HG03025 (cell line): ENCODE measurements around the gene CWC27.

Source experiments
- ATAC-seq: cut with Tn5 transposase; IDR thresholded peaks from one replicate; pipeline ENCODE4 v1.9.1; 2021; ENCODE audit warnings: mild to moderate bottlenecking, moderate library complexity; ENCODE audit not compliant: unreplicated experiment, low FRiP score

The CWC27 gene

DNA sequence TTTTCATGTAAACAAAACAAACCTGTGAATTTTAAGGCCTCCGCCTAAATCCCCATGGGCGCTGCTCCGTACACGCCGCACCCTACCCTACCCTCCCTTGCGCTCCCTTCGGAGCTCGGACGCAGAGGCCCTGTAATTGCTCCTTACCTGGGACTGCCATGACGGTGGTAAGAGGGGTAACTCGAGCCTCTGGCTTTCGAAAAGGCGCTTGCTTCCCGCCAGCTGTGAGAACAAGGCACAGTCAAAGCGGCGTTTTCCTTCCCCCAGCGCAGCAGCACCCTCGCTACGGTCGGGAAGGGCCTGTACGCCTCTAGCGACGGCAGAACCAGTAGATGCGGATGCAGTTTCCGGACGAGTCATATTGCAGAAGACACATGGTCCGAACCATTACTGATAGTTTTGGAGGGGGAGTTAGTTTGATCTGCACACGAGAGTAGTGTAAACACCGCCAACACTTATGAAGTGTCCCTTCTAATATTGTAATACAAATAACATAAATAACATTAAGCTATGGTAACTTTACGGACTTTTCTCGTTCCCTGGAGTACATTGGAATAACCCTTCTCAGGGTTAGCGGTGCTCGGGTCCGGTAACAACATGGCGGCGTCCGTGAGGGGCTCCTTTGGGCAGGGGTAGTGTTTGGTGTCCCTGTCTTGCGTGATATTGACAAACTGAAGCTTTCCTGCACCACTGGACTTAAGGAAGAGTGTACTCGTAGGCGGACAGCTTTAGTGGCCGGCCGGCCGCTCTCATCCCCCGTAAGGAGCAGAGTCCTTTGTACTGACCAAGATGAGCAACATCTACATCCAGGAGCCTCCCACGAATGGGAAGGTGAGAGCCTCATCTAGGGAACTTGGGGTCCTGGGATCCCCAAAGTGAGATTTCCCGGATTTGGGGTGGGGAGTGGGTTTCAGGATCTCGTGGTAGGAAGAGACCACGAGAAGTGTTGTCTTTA lies at the start of gene CWC27, which contains the start of gene SREK1IP1:
Gene CWC27 (plus strand): TSS at position 573 of the 955 bp plus-strand sequence. CDS start 217 bp downstream, at position 790.
Gene SREK1IP1 (minus strand): TSS at position 334 of the 955 bp plus-strand sequence. CDS start 174 bp downstream, at position 160.
- peak; percentile 94 for ATAC-seq

DNA sequence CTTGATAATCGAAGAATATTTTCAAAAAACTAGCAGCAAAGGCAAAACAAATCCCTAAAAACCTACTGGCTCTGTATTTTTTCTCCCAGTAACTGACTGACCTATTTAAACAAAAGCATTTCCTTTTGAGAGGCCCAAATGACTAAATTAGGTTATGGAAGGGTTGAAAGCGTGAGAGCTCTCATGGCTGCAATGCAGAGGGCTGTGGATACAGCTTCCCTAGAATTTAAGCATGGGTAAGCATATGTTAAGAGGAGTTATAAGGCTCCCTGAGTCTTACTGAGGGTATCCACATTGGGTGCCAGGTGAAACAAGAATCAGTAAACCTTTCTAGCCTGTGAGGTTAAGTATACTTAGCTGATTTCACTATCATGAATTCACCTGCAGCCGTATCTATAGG lies 46.1 kb upstream of the CWC27 start:
- no peak for ATAC-seq

DNA sequence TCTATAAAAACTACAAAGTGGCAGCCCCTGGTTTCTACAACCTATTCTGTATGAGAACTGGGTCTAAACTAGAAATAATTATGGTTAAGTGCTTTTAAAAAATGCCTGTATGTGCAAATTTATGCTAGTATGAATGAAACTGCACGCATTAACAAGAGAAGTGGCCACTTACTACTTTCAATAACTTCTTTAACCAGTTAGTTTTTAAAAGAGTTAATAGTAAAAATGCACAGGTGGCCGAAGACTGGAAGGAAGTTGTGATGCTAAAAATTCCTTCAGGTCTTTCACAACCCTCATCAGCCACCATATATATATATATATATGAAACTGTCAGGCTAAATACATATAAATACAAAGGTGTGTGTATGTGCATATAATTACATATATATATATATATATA lies 41.6 kb upstream of the CWC27 start:
- no peak for ATAC-seq

DNA sequence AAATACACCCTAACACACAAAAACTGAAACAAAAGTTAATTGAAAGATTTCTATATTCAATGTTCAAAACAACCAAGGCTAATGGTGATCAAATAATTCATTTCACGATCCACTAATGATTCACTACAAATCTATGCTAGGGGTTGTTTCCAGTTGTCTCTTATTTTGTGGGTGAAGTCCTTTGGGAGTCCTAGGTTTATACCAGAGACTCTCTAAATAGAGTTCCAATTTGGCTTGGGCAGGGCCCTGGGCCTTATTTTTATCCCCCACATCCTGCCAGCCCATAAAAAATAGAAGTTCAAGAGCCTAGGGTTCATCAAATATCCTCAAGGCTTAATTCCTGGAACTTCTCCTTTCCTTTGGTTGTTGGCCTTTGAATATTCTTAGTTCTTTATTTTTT lies 26.3 kb upstream of the CWC27 start:
- ATAC-seq = no peak

DNA sequence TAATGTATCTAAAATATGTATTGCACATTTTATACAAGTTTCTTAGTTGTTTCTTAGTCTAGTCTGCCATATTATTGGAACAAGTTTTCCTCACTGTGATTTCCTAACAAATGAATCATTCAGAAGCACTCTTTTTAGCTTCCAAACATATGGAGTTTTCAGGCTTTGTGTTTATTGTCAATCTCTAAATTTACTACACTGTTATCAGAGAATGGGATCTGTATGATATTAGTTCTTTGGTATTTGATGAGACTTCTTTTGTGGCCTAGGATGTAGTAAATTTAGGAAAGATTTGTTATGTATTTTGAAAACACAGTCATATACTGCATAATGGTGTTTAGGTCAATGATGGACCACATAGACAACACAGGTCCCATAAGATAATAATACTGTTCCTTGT lies 25.9 kb upstream of the CWC27 start:
- no peak for ATAC-seq

DNA sequence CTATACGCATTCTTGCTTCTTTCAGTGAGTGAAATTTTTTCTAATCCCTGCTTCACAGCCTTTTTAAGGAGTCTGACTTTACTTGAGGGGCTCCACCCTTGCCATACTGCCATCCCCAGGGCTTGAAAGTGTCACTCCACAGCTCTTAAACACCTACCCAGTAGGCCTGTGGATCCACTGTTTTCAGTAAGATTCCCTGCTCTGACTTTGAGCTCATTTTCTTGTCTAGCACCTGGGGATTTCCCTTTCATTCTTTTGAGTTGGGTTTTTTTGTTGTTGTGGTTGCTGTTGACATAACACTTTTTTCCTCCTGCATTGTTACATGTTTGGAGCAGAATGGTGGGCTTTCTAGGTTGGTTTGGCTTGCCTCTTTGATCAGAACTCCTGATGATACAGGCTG lies 23.8 kb upstream of the CWC27 start:
- ATAC-seq = no peak

GRCh38 chr5:64746446-64746845 lies 22.3 kb upstream of the CWC27 start:
- ATAC-seq = no peak

DNA sequence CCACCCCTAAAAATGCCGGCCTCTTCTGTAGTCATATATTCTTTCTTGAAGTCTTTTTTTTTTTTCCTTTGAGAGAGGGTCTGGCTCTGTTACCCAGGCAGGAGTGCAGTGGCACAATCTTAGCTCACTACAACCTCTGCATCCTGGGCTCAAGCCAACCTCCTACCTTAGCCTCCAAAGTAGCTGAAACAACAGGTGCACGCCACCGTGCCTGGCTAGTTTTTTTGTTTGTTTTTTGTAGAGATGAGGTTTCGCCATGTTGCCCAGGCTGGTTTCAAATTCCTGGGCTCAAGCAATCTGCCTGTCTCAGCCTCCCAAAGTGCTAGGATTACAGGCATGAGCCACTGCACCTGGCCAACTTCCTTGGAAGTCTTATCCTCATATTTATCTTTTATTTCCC lies 19.3 kb upstream of the CWC27 start:
- ATAC-seq = no peak

DNA sequence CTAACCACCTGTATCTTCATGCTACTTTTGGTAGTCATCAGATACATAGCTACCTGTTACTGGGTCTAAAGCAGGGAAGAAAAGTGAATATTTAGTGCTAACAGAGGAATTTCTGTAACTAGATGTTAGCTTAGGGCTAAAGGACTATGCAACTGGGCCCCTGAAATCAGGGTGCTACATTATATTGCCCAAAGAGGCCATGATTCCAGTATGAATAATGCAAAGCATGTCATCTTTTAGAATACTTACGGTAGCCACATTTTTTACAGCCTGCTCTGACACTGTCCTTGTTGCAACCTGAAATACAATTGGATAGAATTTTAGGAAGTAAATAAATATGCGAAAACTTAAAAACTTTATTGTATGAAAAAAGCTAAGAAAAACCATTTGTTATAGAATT lies 14.7 kb upstream of the CWC27 start:
- ATAC-seq = no peak

GRCh38 chr5:64758901-64759300 lies 9.8 kb upstream of the CWC27 start:
- no peak for ATAC-seq

DNA sequence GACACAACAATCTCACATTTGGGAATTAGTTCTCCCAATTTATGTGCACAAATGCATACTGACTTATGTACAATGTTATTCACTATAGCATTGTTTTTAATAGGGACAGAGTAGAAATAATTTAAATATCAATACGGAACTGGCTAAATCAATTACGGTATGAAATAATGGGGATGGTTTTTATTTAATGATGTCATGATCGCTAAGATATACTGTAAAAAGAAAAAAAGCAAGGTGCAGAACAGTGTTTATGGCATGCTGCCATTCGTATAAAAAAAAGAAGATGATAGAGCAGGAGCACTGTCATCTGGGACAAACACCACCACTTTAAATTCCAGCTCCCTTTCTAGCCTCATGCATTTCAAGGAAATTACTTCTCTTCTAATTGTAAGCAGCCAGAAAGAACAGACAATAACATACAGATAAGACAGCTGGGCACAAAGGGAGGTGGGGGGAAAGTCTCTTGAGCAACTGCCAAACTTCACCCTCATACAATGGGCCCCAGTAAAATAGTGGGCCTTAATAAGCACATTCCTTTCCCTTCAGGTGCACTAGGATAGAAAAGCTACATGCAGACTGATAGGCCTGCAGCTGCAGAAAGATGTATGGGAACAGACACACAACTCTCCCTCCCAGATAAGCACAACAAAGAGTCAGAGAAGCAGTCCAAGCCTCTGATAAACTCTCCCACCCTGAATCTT lies 8.6 kb upstream of the CWC27 start:
- ATAC-seq = no peak

- ATAC-seq = no peak
Observed at GRCh38 chr5:64763948-64764503, 4.7 kb upstream of the CWC27 start.

GRCh38 chr5:64765804-64766504 lies 2.8 kb upstream of the CWC27 start:
- no peak for ATAC-seq

DNA sequence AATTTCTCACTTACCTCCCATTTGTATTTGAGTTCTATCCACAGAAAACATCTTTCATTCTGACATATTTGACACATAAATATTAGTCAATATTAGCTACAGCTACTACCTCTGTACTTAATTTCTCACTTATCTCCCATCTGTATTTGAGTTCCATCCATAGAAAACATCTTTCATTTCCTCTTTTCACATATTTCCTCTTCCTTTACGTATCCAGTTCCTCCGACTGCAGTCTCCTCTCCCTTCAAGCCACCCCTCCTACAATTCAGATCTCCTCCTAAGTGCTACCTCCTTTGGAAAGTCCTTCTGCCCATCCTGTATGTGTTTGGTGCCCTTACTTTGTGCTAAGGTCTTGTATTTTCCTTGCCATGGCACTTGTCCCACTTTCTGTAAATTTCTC lies 1.8 kb upstream of the CWC27 start:
- no peak for ATAC-seq

- peak; percentile 13 for ATAC-seq
Observed at GRCh38 chr5:64767959-64768357, 772 bp upstream of the CWC27 start.

DNA sequence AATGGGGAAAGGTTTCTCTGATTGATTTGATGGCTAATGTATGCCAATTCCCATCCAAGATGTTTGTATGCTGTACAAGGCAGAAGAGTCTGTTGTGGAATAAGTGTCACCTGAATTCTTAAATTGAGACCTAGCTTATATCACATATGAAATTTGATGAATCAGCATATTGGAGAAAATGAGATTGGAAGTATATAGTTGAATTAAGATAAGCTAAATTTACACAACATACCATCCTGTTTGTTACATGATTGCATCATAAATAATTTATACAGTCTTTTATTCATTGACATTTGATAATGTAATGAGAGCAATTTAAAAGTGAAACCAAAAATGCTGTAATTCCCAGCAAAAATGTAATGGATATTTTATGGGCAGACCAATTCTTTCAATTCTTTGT lies 1.1 kb downstream of the CWC27 start:
- no peak for ATAC-seq

DNA sequence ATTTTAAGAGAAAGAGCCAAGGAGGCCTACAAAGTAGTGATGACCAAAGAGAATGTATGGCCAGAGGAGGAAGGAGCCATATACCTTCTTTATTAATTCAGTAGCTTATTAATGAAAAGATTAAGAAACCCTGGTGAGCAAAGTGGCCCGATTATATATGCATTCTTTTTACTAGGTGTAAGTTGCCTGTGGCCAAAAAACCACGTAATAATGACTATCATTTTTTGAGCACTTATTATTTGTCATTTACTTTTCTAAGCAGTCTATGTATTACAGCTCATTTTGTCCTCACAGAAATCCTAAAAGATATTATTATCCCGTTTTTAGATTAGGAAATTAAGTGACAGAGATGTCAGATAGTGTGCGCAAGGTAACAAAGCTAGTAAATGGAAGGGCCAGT lies 3.0 kb downstream of the CWC27 start:
- ATAC-seq = no peak

GRCh38 chr5:64773533-64773932 lies 4.8 kb downstream of the CWC27 start:
- ATAC-seq = peak; percentile 72

- ATAC-seq = no peak
Observed at GRCh38 chr5:64775291-64775690, 6.6 kb downstream of the CWC27 start.

DNA sequence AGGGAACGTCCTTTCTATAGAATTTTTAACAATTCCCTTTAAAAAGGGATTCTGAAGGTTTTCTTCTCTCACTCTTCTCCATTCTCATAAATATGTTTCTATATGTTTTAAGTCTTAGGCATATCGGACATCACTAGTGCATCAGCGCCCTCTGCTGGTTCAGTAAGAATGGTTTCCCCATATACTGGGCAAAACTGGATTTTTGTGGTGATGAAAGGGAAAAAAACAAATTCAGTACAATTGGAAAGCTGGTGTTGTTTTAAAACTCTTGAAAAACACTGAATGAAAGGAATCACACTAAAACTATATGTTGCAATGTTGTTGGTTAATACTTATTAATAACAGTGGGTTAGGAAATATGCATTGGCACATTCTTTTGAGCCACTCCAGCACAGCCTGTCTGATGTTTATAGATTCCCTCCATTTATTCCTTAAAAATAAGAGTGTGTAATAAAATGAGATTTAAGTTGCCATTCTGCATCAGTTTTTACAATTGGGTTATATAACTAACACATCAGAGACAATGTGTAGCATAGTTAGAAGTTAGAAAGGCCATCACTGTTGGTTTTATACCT lies 15.8 kb downstream of the CWC27 start:
- ATAC-seq = peak; percentile 84
